ENCODE data around the gene SNED1. TPM values are rescaled to one million over a fixed set of nuclear protein-coding genes. Genes with fewer than 3 reads are reported as not detected.
A peak's percentile ranks its signal among the peaks of the same experiment; 100 is the strongest.

SNED1 gene
- total RNA-seq, 1 donor from 2014 or later, result 0.11 TPM

GRCh38 chr2:241000831-241001321 is 2.5 kb downstream of the SNED1 start:
- no peak overlapping the region for H2AFZ ChIP-seq (replicated peaks)
- H3K27me3 Mint-ChIP-seq (ENCODE audit: insufficient read depth, low read depth), result peaks cover 18% of the 10 kb centered on the region
- peak overlapping the region; percentile 24 for H3K4me3 Mint-ChIP-seq
- H3K36me3 Mint-ChIP-seq, result peaks cover 3% of the 10 kb centered on the region
- peaks cover 61% of the 10 kb centered on the region for H3K27me3 ChIP-seq
- no peak overlapping the region for H3K27ac Mint-ChIP-seq
- no peak overlapping the region for H3K4me2 ChIP-seq
- H3K36me3 ChIP-seq, result no peaks in the 10 kb centered on the region
- no peak overlapping the region for H3K27ac ChIP-seq
- H3F3A ChIP-seq (ENCODE audit: low read depth), result no peaks in the 10 kb centered on the region
- H3K4me3 ChIP-seq, result no peak overlapping the region
- H3K4me1 Mint-ChIP-seq, result peaks cover 16% of the 10 kb centered on the region
- no peaks in the 10 kb centered on the region for H3K79me2 ChIP-seq (ENCODE audit: low read depth)
- DNase-seq (ENCODE audit: low spot score), result no peak
- peaks cover 5% of the 10 kb centered on the region for H4K20me1 ChIP-seq (ENCODE audit: low read depth)
- TF ChIP-seq EZH2phosphoT487 (IDR thresholded peaks at IDR 0.05) (no peak), EZH2 (IDR thresholded peaks at IDR 0.05) (no peak), CTCF (IDR thresholded peaks at IDR 0.05) (no peak)
- no peaks in the 10 kb centered on the region for H3K4me1 ChIP-seq
- H3K9me3 Mint-ChIP-seq, result peaks cover 24% of the 10 kb centered on the region
- H3K9ac ChIP-seq, result no peak overlapping the region
- H3K9me3 ChIP-seq (ENCODE audit: low read depth), result no peaks in the 10 kb centered on the region

DNA sequence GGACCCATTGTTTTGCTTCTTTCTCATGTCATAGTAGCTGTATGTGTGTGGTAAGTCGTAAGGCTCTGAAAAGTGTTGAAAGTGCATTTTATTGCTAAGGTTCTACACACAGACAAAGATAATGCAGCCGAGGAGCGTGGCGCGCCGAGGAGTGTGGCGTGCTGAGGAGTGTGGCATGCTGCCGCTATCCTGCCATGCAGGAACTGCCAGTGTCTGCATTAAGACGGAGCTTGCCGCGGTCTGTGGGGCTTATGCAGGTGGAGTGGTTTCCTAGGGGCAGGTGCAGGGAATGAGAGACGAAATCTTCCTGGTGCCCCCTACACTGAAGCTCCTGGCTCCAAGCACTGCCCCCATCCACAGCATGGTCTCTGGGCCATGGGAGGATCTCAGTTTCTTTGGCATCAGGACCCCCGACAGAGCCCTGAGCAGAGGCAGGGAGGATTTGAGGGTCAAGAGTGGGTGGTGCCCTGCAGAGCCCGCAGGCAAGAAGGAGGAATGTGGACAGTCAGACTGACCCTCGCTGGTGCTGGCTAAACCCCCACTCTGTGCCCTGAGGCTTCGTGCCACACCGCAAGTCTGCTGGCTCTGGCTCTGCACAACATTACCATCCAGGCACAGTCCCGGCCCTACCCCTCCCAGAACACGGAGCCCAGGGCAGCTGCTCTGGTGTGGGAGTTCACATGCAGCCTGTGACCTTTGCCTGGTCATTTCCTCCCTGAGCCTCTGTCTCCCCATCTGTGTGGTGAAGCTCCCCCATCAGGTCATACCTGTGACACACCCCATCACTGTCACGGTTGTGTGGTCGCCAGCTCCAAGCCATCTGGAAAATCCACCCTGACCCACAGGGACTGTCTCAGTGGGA is 3.2 kb downstream of the SNED1 start:
- H3K4me2 ChIP-seq, result no peak overlapping the region
- no peaks in the 10 kb centered on the region for H3K9me3 ChIP-seq (ENCODE audit: low read depth)
- no peak overlapping the region for H2AFZ ChIP-seq (replicated peaks)
- no peaks in the 10 kb centered on the region for H3K79me2 ChIP-seq (ENCODE audit: low read depth)
- no peak for TF ChIP-seq EZH2 (IDR thresholded peaks at IDR 0.05)
- H3K27me3 ChIP-seq, result peaks cover 57% of the 10 kb centered on the region
- no peak overlapping the region for H3K27ac Mint-ChIP-seq
- peaks cover 16% of the 10 kb centered on the region for H3K4me1 Mint-ChIP-seq
- H3K4me1 ChIP-seq, result no peaks in the 10 kb centered on the region
- no peak overlapping the region for H3K9ac ChIP-seq
- H3K36me3 ChIP-seq, result no peaks in the 10 kb centered on the region
- peaks cover 5% of the 10 kb centered on the region for H4K20me1 ChIP-seq (ENCODE audit: low read depth)
- H3F3A ChIP-seq (ENCODE audit: low read depth), result no peaks in the 10 kb centered on the region
- H3K9me3 Mint-ChIP-seq, result peaks cover 29% of the 10 kb centered on the region
- peaks cover 3% of the 10 kb centered on the region for H3K36me3 Mint-ChIP-seq
- DNase-seq (ENCODE audit: low spot score), result no peak
- no peak overlapping the region for H3K4me3 ChIP-seq
- H3K27ac ChIP-seq, result no peak overlapping the region
- no peak overlapping the region for H3K4me3 Mint-ChIP-seq
- peaks cover 18% of the 10 kb centered on the region for H3K27me3 Mint-ChIP-seq (ENCODE audit: insufficient read depth, low read depth)

DNA sequence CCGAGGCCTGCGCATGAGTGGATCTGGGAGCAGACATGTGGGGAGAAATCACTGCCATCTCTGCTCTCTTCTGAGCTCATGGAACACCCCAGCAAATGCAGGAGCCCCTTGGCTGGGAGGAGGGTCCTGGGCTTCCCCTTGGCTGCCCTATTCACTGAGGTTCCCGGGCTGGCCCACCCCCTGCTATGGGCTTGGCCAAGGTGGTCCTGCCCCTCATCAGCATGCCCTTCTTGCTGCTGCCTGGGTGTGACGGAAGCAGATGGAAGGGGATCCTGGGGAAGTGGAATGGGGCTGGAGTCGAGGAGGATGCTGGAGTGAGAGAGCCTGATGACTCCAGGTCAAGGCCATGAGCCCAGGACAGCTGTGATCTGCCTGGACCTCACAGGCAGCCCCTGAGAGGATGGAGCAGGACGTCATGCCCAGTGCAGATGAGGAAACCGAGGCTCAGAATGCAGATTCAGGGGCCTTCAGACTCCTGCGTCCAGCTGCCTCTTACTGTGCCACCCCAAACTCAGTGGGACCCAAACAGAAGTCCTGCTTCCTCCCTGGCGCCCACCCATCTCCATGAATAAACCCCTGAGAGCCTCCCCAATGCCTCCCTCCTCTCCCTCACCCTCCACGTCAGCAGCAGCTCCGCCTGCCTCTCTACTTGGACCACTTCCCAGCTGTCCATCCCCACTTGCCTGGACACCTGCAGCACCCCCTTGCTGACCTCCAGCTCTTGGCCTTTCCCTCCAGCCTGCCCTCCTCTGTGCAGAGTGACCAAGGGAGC is 4.0 kb downstream of the SNED1 start:
- DNase-seq (ENCODE audit: low spot score), result no peak
- Histone ChIP-seq H3K9ac (no peak overlapping the region), H3K4me2 (no peak overlapping the region), H3K27me3 (peaks cover 48% of the 10 kb centered on the region), H3K4me3 (no peak overlapping the region), H3K27ac (no peak overlapping the region), H3K79me2 (ENCODE audit: low read depth) (no peaks in the 10 kb centered on the region), H3F3A (ENCODE audit: low read depth) (no peaks in the 10 kb centered on the region), H3K9me3 (ENCODE audit: low read depth) (no peaks in the 10 kb centered on the region), H4K20me1 (ENCODE audit: low read depth) (peaks cover 5% of the 10 kb centered on the region), H3K36me3 (no peaks in the 10 kb centered on the region), H3K4me1 (no peaks in the 10 kb centered on the region), H2AFZ (replicated peaks) (no peak overlapping the region)
- Mint-ChIP-seq H3K4me3 (no peak overlapping the region), H3K4me1 (peaks cover 8% of the 10 kb centered on the region), H3K9me3 (peaks cover 29% of the 10 kb centered on the region), H3K27me3 (ENCODE audit: insufficient read depth, low read depth) (peaks cover 18% of the 10 kb centered on the region), H3K36me3 (peaks cover 3% of the 10 kb centered on the region), H3K27ac (no peak overlapping the region)
- TF ChIP-seq EZH2phosphoT487 (IDR thresholded peaks at IDR 0.05) (no peak), EZH2 (IDR thresholded peaks at IDR 0.05) (no peak), CTCF (IDR thresholded peaks at IDR 0.05) (no peak)
